ENCODE data around the gene TMEM14B.

TMEM14B gene

DNA sequence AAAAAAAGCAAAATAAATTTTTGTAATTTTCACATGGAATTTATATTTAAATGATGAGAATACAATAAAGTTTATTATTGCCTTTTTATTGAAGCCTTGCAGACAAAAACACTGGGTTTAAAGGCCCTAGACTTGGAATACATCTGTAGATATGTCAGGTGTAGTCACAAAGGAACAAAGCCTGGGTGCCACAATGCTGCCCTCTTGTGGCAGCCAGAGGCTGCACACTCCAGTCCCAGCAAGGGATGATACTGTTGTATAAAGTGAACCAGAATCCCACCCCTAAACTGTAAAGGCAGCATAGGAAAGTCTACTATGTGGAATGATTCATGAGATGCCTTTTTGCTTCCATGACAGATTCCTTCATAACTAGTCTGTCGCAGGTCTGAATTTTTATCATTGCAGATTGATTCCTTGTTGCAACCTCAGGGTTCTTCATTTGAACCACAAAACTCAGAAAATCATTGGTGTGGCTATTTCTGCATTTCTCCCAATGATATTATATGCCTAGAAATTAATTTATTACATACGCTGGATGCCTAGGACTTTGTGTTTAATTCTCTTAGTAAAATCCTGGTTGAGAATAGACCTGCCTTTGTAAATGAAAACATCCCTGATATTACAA lies 53.7 kb downstream of the TMEM14B start:
- peak; percentile 22 to 84 (median 66) for DNase-seq
- intact Hi-C loops (cut with DNase I): no loop called here
